Measurements from ENCODE around the gene EFCAB6.

Gene EFCAB6

GRCh38 chr22:43802897-43803495 is 9.1 kb downstream of the EFCAB6 start:
- H3K27me3 ChIP-seq (ENCODE audit: insufficient read depth, poor library complexity, severe bottlenecking): no peaks in the 10 kb centered on the region
- H3K36me3 ChIP-seq (ENCODE audit: low read depth): no peaks in the 10 kb centered on the region
- no peak for ATAC-seq (ENCODE audit: low read depth)
- no peak overlapping the region for H3K27ac ChIP-seq (ENCODE audit: poor library complexity, severe bottlenecking)
- no peaks in the 10 kb centered on the region for H3K9me3 ChIP-seq (ENCODE audit: severe bottlenecking)
- H3K4me1 ChIP-seq (ENCODE audit: insufficient read depth, poor library complexity, severe bottlenecking): no peaks in the 10 kb centered on the region
- no peak for TF ChIP-seq CTCF (IDR thresholded peaks at IDR 0.05; ENCODE audit: poor library complexity, severe bottlenecking)
- DNase-seq (ENCODE audit: low spot score): no peak
- no peak overlapping the region for H3K4me3 ChIP-seq (ENCODE audit: severe bottlenecking)

GRCh38 chr22:43800970-43801369 is 11.1 kb downstream of the EFCAB6 start:
- DNase-seq (ENCODE audit: low spot score): no peak
- no peak for ATAC-seq (ENCODE audit: low read depth)
- no peak for TF ChIP-seq CTCF (IDR thresholded peaks at IDR 0.05; ENCODE audit: poor library complexity, severe bottlenecking)
- Histone ChIP-seq H3K27me3 (ENCODE audit: insufficient read depth, poor library complexity, severe bottlenecking) (no peaks in the 10 kb centered on the region), H3K36me3 (ENCODE audit: low read depth) (no peaks in the 10 kb centered on the region), H3K27ac (ENCODE audit: poor library complexity, severe bottlenecking) (no peak overlapping the region), H3K4me3 (ENCODE audit: severe bottlenecking) (no peak overlapping the region), H3K4me1 (ENCODE audit: insufficient read depth, poor library complexity, severe bottlenecking) (no peaks in the 10 kb centered on the region), H3K9me3 (ENCODE audit: severe bottlenecking) (no peaks in the 10 kb centered on the region)

- Histone ChIP-seq H3K4me3 (ENCODE audit: severe bottlenecking) (no peak overlapping the region), H3K27me3 (ENCODE audit: insufficient read depth, poor library complexity, severe bottlenecking) (no peaks in the 10 kb centered on the region), H3K9me3 (ENCODE audit: severe bottlenecking) (no peaks in the 10 kb centered on the region), H3K36me3 (ENCODE audit: low read depth) (no peaks in the 10 kb centered on the region), H3K4me1 (ENCODE audit: insufficient read depth, poor library complexity, severe bottlenecking) (no peaks in the 10 kb centered on the region), H3K27ac (ENCODE audit: poor library complexity, severe bottlenecking) (no peak overlapping the region)
- DNase-seq (ENCODE audit: low spot score) (no peak), ATAC-seq (ENCODE audit: low read depth) (no peak)
- TF ChIP-seq CTCF (IDR thresholded peaks at IDR 0.05; ENCODE audit: poor library complexity, severe bottlenecking): no peak
These were observed 13.6 kb downstream of the EFCAB6 start for GRCh38 chr22:43798492-43798891.

- no peaks in the 10 kb centered on the region for H3K36me3 ChIP-seq (ENCODE audit: low read depth)
- ATAC-seq (ENCODE audit: low read depth) (no peak), DNase-seq (ENCODE audit: low spot score) (no peak)
- H3K9me3 ChIP-seq (ENCODE audit: severe bottlenecking): no peaks in the 10 kb centered on the region
- no peak overlapping the region for H3K27ac ChIP-seq (ENCODE audit: poor library complexity, severe bottlenecking)
- H3K4me1 ChIP-seq (ENCODE audit: insufficient read depth, poor library complexity, severe bottlenecking): no peaks in the 10 kb centered on the region
- peak; percentile 38 for TF ChIP-seq CTCF (IDR thresholded peaks at IDR 0.05; ENCODE audit: poor library complexity, severe bottlenecking)
- no peaks in the 10 kb centered on the region for H3K27me3 ChIP-seq (ENCODE audit: insufficient read depth, poor library complexity, severe bottlenecking)
- H3K4me3 ChIP-seq (ENCODE audit: severe bottlenecking): no peak overlapping the region
These were observed 15.5 kb downstream of the EFCAB6 start for GRCh38 chr22:43796567-43796966.

- no peak for TF ChIP-seq CTCF (IDR thresholded peaks at IDR 0.05; ENCODE audit: poor library complexity, severe bottlenecking)
- ATAC-seq (ENCODE audit: low read depth): no peak
- H3K27ac ChIP-seq (ENCODE audit: poor library complexity, severe bottlenecking): no peak overlapping the region
- H3K4me1 ChIP-seq (ENCODE audit: insufficient read depth, poor library complexity, severe bottlenecking): no peaks in the 10 kb centered on the region
- H3K27me3 ChIP-seq (ENCODE audit: insufficient read depth, poor library complexity, severe bottlenecking): no peaks in the 10 kb centered on the region
- no peaks in the 10 kb centered on the region for H3K36me3 ChIP-seq (ENCODE audit: low read depth)
- no peak for DNase-seq (ENCODE audit: low spot score)
- H3K4me3 ChIP-seq (ENCODE audit: severe bottlenecking): no peak overlapping the region
- H3K9me3 ChIP-seq (ENCODE audit: severe bottlenecking): no peaks in the 10 kb centered on the region
These were observed 16.8 kb downstream of the EFCAB6 start for GRCh38 chr22:43795320-43795719.
